ENCODE measurements around the gene ABHD4. TPM values are rescaled to one million over a fixed set of nuclear protein-coding genes. Genes with fewer than 3 reads are reported as not detected.

Gene ABHD4
- total and polyA plus RNA-seq, 2 experiments from 2014 or later, result 39.1 to 40.0 TPM

- TF ChIP-seq, protein P1, sequence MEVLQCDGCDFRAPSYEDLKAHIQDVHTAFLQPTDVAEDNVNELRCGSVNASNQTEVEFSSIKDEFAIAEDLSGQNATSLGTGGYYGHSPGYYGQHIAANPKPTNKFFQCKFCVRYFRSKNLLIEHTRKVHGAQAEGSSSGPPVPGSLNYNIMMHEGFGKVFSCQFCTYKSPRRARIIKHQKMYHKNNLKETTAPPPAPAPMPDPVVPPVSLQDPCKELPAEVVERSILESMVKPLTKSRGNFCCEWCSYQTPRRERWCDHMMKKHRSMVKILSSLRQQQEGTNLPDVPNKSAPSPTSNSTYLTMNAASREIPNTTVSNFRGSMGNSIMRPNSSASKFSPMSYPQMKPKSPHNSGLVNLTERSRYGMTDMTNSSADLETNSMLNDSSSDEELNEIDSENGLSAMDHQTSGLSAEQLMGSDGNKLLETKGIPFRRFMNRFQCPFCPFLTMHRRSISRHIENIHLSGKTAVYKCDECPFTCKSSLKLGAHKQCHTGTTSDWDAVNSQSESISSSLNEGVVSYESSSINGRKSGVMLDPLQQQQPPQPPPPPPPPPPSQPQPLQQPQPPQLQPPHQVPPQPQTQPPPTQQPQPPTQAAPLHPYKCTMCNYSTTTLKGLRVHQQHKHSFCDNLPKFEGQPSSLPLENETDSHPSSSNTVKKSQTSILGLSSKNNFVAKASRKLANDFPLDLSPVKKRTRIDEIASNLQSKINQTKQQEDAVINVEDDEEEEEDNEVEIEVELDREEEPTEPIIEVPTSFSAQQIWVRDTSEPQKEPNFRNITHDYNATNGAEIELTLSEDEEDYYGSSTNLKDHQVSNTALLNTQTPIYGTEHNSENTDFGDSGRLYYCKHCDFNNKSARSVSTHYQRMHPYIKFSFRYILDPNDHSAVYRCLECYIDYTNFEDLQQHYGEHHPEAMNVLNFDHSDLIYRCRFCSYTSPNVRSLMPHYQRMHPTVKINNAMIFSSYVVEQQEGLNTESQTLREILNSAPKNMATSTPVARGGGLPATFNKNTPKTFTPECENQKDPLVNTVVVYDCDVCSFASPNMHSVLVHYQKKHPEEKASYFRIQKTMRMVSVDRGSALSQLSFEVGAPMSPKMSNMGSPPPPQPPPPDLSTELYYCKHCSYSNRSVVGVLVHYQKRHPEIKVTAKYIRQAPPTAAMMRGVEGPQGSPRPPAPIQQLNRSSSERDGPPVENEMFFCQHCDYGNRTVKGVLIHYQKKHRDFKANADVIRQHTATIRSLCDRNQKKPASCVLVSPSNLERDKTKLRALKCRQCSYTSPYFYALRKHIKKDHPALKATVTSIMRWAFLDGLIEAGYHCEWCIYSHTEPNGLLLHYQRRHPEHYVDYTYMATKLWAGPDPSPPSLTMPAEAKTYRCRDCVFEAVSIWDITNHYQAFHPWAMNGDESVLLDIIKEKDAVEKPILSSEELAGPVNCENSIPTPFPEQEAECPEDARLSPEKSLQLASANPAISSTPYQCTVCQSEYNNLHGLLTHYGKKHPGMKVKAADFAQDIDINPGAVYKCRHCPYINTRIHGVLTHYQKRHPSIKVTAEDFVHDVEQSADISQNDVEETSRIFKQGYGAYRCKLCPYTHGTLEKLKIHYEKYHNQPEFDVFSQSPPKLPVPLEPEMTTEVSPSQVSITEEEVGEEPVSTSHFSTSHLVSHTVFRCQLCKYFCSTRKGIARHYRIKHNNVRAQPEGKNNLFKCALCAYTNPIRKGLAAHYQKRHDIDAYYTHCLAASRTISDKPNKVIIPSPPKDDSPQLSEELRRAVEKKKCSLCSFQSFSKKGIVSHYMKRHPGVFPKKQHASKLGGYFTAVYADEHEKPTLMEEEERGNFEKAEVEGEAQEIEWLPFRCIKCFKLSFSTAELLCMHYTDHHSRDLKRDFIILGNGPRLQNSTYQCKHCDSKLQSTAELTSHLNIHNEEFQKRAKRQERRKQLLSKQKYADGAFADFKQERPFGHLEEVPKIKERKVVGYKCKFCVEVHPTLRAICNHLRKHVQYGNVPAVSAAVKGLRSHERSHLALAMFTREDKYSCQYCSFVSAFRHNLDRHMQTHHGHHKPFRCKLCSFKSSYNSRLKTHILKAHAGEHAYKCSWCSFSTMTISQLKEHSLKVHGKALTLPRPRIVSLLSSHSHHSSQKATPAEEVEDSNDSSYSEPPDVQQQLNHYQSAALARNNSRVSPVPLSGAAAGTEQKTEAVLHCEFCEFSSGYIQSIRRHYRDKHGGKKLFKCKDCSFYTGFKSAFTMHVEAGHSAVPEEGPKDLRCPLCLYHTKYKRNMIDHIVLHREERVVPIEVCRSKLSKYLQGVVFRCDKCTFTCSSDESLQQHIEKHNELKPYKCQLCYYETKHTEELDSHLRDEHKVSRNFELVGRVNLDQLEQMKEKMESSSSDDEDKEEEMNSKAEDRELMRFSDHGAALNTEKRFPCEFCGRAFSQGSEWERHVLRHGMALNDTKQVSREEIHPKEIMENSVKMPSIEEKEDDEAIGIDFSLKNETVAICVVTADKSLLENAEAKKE (CRISPR knock-in tag; IDR thresholded peaks at IDR 0.05), result no peak
- TF ChIP-seq STAT1 (IDR thresholded peaks at IDR 0.05; ENCODE audit: unreplicated experiment) (no peak), REST (IDR thresholded peaks at IDR 0.05; ENCODE audit: unreplicated experiment) (no peak), EZH2 (IDR thresholded peaks at IDR 0.05; ENCODE audit: low read depth, unreplicated experiment) (no peak), ZNF114 (CRISPR knock-in tag; IDR thresholded peaks at IDR 0.05) (no peak)
Measured at GRCh38 chr14:22588526-22589095, 9.5 kb upstream of the ABHD4 start (continued).
